KOPT-K1 (cell line): ENCODE measurements around the gene FNBP1.
"Not testable (repeated sequence)": the region's sequence is repeated elsewhere in the genome, so short reads cannot be mapped to it uniquely, and the experiment has no call there.

Experiments used
- H3K27ac ChIP-seq: fragments of 200-600 bp; sonication (generic); 2 replicates; pipeline ENCODE4 v1.5.1; 2016; ENCODE audit warnings: antibody characterized with exemption, mild to moderate bottlenecking, low read depth, low read length; ENCODE audit not compliant: poor library complexity, severe bottlenecking
- H3K36me3 ChIP-seq: fragments of 200-600 bp; sonication (generic); 2 replicates; pipeline ENCODE4 v1.5.1; 2017; ENCODE audit warnings: antibody characterized with exemption, mild to moderate bottlenecking, low read length, moderate library complexity; ENCODE audit not compliant: insufficient read depth
- H3K9me3 ChIP-seq: fragments of 200-600 bp; sonication (generic); 2 replicates; pipeline ENCODE4 v1.5.1; 2017; ENCODE audit warnings: antibody characterized with exemption, low read length, mild to moderate bottlenecking; ENCODE audit not compliant: insufficient read depth, poor library complexity, severe bottlenecking

The FNBP1 gene

DNA sequence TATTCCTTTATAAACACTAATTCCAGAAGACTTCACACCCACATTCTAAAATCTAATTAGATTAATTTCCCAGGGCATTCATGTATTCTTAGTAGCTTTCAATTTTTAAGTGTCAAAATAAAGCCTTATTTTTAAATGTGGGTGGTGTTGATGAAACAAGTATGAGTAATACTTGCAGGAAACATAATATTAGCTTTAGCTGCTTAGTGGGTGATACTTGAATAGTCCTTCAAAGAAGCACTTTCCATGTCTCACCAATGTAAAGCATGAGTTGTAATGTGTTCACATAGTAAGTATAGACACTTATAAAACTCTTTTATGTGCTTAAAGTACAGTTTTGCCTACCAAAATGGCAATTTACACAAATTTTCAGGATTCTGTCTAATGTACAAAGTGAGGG lies 6.9 kb downstream of the FNBP1 start:
- peaks cover 12% of the 10 kb centered on the region; the same call in 1 of the 2 replicates for H3K36me3 ChIP-seq
- peak overlapping the region; percentile 16 for H3K27ac ChIP-seq
- no peaks in the 10 kb centered on the region for H3K9me3 ChIP-seq

DNA sequence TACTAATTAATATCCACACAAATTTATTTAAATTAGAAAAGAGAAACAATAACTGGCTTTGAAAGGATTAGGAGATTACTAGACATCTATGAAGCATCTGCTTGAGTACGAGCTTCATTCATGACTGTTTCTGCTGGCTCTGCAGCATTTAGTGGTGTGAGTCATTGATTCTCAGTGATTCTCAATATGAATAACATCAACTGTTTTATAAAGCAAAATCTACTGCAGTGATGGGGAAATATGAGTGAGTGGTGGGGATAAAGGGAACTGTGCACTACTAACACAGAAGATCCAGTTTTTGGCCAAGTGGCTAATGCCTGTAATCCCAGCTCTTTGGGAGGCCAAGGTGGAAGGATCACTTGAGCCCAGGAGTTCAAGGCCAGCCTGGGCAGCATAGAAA lies 8.4 kb downstream of the FNBP1 start:
- Histone ChIP-seq H3K27ac (no peak overlapping the region), H3K9me3 (no peaks in the 10 kb centered on the region), H3K36me3 (peaks cover 12% of the 10 kb centered on the region; the same call in 1 of the 2 replicates)

DNA sequence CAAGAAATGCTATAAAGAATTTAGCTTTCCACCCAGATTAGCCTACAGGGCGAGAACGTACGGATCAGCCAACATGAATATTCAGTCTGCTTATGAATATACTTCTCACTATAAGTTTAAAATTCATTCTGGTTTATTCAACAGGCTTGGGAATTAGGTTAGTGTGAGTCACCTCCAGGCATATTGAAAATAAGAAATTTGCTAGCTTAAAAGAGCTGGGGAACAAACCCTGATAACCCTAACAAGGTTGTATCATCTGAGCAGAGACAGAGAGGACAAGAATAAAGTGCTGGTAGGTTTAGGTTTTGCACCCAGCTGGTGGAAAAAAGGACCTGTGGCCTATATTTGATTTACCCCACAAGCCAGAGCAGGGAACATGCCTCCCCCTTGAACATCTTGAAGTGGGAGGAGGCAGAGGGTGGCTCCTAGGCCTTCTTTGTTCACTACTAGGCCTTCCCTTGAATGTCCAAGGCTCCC lies 12.3 kb downstream of the FNBP1 start:
- Histone ChIP-seq H3K9me3 (no peaks in the 10 kb centered on the region), H3K27ac (no peak overlapping the region), H3K36me3 (peaks cover 12% of the 10 kb centered on the region; the same call in 1 of the 2 replicates)

DNA sequence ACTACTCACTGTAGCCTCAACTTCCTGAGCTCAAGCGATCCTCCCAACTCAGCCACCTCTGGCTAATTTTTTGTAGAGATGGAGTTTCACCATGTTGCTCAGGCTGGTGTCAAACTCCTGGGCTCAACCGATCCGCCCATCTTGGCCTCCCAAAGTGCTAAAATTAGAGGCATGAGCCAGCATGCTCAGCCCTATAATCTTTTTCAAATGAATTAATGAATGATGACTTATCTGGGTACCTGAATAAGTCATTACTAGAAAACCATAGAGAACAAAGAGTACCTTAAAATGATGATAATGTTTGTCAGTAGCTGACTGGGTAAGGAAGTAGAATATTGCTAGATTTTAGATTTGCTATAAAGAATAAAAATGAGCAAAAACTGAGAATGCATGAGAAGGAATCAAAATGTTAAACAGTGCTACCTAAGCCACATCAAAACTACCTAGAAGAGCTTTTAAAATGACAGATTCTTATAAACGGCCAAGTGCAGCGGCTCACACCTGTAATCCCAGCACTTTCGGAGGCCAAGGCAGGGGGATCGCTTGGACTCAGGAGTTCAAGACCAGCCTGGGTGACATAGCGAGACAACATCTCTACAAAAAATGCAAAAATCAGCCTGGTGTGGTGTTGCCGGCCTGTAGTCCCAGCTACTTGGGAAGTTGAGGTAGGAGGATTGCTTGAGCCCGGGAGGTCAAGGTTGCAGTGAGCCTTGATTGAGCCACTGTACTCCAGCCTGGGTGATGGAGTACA lies 13.6 kb downstream of the FNBP1 start:
- Histone ChIP-seq H3K9me3 (no peaks in the 10 kb centered on the region), H3K36me3 (0 out of 2 replicates have a peak, but pooled peaks cover 1% of the 10 kb centered on the region), H3K27ac (no peak overlapping the region)

DNA sequence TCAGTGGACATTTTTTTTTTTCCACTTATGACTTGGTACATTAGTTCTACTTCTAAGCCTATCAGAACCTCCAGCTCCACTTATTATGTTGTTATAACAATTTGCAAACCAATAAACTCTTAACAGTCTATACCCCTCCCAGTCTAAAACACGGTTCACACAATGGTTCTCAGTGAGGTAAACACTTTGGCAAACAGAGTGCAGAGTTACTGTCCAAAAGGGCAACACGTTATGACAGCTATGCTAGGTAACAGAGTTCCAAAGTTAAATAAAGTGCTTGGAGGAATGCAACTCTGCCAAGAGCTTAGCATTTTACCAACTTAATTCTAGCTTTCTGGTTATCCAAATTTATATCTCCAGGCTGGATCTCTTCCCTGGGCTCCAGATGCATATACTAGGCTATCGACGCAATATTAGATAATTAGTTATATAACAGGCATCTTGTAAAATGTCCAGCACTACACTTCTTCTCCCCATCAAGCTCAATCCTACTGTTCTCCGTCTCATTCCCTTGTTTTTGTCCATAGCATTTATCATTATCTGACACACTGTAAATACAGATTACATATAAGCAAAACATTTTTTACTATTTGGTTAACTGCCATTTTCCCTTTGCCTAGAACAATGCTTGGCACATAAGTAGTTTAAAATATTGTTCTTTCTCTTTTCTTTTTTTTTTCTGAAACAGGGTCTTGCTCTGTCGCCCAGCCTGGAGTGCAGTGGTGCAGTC lies 14.3 kb downstream of the FNBP1 start:
- H3K9me3 ChIP-seq = no peaks in the 10 kb centered on the region
- H3K36me3 ChIP-seq = no peaks in the 10 kb centered on the region
- no peak overlapping the region for H3K27ac ChIP-seq

DNA sequence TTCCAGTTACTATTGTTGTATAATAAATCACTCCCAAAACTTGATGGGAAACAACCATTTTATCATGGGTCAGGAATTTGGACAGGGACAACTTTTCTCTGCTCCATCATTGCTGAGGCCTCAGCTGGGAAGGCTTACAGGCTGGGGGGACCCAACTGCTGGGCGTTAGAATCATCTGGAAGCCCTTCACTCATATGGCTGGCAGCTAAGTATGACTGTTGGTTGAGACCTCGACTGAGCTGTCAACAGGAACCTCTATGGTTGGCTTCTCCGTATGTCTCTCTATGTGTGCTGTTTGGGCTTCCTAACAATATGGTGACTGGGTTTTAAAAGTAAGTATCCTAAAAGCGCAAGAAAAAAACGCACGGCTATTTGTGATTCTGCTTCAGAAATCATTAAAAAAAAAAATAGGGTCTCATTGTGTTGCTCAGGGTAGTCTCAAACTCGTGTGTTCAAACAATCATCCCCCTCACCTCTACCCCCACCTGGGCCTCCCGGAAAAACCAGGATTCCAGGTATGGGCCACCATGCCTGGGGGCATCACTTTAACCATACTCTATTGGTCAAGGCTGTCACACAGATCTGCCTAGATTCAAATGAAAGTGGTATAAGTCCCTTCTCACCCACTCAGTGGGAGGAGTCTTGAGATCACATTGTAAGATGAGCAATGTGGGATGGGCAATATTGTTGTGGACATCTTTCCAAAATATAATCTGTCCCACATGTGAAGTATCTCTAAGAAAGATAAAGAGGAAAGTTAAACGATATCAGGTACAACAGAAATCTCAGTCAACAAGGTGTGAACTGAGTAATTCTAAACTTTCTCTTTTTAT lies 15.2 kb downstream of the FNBP1 start:
- Histone ChIP-seq H3K36me3 (no peaks in the 10 kb centered on the region), H3K27ac (no peak overlapping the region), H3K9me3 (no peaks in the 10 kb centered on the region)

DNA sequence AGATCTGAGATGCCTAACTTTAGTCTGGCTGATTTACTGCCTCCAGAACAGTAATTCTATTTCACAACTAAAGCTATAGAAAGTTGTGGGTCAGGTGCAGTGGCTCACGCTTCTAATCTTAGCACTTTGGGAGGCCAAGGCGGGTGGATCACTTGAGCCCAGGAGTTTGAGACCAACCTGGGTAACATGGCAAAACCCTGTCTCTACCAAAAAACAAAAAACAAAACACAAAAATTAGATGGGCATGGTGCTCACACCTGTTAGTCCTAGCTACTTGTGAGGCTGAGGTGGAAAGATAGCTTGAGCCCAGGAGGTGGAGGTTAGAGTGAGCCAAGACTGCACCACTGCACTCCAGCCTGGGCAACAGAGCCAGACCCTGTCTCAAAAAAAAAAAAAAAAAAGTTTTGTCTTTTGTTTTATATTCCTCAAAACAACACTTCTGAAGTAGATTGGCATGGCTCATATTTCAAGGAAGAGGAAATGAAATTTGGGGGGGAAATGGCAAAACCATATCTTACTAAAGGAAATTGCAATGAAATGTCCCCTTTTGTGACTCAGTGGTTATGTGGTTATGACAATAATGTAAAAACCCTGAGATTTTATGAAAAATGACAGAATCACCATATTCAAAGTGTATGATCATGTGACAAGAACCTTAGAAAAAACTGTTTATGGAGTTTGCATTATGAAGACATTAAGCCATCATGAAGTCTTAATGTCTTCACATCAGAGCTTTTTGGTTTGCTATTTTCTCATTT lies 16.2 kb downstream of the FNBP1 start:
- Histone ChIP-seq H3K27ac (no peak overlapping the region), H3K9me3 (no peaks in the 10 kb centered on the region), H3K36me3 (no peaks in the 10 kb centered on the region)

DNA sequence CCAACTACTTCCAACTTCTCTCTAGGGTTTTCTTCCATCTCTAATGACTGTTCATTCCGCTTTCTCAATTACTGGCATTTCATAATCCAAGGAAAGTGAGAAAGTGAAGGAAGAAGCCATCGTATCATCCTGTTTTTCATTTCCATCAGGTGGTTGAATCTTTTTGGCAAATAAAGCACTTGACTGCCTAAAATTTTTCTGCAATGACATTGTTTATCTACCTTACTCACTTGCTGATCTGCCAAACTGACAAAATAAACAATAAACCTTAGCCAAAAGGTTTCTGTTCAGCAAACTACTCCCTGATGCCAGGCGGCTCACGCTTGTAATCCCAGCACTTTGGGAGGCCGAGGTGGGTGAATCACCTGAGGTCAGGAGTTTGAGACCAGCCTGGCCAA lies 18.4 kb downstream of the FNBP1 start:
- Histone ChIP-seq H3K9me3 (no peaks in the 10 kb centered on the region), H3K36me3 (peaks cover 10% of the 10 kb centered on the region; the same call in 1 of the 2 replicates), H3K27ac (no peak overlapping the region)

DNA sequence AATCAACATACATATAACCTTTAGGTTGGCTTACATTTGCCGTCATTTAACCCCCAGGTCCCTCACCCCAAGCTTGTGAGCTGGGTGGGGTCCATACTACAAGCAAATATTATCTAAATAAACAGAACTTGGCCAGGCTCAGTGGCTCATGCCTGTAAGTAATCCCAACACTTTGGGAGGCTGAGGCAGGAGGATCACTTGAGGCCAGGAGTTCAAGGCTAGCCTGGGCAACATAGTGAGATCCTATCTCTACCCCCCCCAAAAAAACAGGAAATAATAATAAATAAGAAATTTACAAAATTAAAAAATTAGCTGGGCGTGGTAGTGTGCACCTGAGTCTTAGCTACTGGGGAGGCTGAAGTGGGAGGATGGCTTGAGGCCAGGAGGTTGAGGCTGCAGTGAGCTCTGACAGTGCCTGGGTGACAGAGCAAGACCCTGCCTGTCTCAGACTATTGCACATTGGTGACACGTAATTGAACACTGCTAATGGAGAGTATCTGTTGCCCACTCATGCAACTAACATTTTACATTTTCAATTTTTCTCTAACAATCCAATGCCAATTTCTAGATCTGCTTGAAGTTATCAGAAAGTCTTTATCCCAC lies 18.9 kb downstream of the FNBP1 start:
- Histone ChIP-seq H3K9me3 (no peaks in the 10 kb centered on the region), H3K27ac (no peak overlapping the region), H3K36me3 (peaks cover 14% of the 10 kb centered on the region; the same call in 1 of the 2 replicates)

DNA sequence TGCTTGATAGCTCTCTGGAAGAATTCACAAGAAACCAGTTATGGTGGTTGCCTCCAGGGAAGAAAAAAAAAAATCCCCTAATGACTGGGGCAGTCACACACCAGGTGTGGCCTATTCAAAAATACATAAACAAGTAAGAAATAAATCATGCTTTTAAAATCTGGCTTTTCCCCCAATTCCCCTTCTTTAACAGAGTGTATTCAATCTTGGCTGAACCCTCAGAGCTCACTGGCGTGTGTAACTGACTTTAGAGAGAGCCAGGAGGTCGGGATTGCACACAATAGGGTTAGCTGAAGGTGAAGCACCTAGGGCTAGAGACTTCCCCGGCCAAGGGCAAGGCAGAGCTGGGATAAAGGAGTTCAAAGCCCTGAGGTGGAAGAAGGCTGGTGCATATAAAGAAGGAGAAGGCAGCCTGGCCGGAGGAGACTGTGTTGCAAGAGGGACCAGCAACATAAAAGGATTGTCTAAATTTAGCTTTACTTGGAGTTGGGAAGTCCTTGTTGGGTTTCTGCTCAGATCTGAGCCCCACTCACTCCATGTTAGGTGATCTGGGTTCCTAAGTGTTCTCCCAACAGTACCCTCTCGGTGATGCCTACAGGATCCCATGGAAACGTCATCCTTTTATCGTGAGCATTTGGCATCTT lies 19.7 kb downstream of the FNBP1 start:
- peaks cover 22% of the 10 kb centered on the region for H3K36me3 ChIP-seq
- H3K27ac ChIP-seq = no peak overlapping the region
- H3K9me3 ChIP-seq = no peaks in the 10 kb centered on the region

DNA sequence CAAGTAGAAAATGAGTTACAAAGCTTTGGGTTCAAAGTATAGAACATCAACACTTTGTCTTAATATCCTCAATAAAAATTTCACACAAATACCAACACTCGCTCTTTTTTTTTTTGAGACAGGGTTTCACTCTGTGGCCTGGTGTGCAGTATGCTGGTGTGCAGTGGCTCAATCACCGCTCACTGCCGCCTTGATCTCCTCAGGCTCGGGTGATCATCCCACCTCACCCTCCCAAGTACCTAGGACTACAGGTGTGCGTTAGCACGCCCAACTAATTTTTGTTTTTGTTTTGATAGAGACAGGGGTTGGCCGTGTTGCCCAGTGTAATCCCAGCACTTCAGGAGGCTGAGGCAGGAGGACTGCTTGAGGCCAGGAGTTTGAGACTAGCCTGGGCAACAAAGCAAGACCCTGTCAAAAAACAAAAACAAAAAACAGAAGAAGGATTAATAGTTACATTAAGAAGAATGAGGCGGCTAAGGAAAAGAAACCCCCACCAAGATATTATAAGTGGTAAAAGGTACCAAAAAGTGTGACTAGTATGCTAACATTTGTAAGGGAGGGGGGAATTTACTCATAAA lies 20.3 kb downstream of the FNBP1 start:
- Histone ChIP-seq H3K27ac (no peak overlapping the region), H3K9me3 (no peaks in the 10 kb centered on the region), H3K36me3 (peaks cover 28% of the 10 kb centered on the region)

DNA sequence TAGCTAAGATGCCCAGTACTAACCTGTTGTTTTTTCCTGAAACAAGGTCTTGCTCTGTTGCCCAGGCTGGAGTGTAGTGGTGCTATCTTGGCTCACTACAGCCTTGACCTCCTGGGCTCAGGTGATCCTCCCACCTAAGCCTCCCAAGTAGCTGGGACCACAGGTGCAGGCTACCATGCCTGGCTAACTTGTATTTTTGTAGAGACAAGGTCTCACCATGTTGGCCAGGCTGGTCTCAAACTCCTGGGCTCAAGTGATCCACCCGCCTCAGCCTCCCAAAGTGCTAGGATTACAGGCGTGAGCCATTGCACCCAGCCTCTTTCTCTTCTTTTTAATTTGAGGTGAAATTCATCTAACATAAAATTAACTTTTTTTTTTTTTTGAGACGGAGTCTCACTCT lies 21.1 kb downstream of the FNBP1 start:
- H3K9me3 ChIP-seq, H3K27ac ChIP-seq: not testable (repeated sequence)
- peaks cover 36% of the 10 kb centered on the region for H3K36me3 ChIP-seq

DNA sequence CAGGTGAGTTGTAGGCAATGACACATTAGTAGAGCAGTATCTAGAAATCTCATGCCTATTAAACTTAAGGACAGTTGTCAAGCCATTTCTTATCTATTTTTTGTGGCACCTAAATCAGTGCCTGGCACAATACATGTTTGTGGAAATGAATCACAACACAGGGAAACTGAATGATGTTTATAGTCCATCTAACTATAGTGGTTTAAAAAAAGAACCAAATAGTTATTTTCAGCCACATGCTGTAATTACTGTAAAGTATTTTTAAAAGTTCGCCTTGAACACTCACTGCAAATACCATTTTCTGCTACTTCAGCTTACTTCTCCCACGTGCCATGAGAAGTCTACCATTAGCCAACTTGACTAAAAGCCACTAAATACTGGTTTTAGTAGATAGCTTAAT lies 21.9 kb downstream of the FNBP1 start:
- Histone ChIP-seq H3K36me3 (peaks cover 43% of the 10 kb centered on the region), H3K27ac (no peak overlapping the region)

More for the DNA sequence above, 21.9 kb downstream of the FNBP1 start:
- H3K9me3 ChIP-seq = peaks cover 10% of the 10 kb centered on the region
